Transverse colon (tissue), 4 donors: ENCODE results near the gene DND1. TPM values are rescaled to one million over a fixed set of nuclear protein-coding genes. Genes with fewer than 3 reads are reported as not detected.

ENCODE experiments used
- DNase-seq: peaks from one replicate; pipeline ENCODE4 v3.0.0-alpha.2; 2019
- H3K27ac ChIP-seq, 4 donors: fragments of 200-600 bp; sonication (generic); 2 replicates each; pipeline ENCODE4 v1.5.1; 2016 to 2018; ENCODE audit warnings: inconsistent platforms in 4 of 4
- H3K27me3 ChIP-seq: fragments of 200-600 bp; sonication (generic); 2 replicates; pipeline ENCODE4 v1.5.1; 2017; ENCODE audit warnings: inconsistent platforms
- H3K36me3 ChIP-seq, 4 donors: fragments of 200-600 bp; sonication (generic); 2 replicates each; pipeline ENCODE4 v1.5.1; 2017 to 2019; ENCODE audit warnings: inconsistent platforms in 4 of 4
- H3K4me1 ChIP-seq, 4 donors: fragments of 200-600 bp; sonication (generic); 2 replicates each; pipeline ENCODE4 v1.5.1; 2017 to 2020; ENCODE audit warnings: inconsistent platforms in 4 of 4
- H3K4me3 ChIP-seq, 4 donors: fragments of 200-600 bp; sonication (generic); 1 replicate in 1 of 4; 2 replicates in 3 of 4; pipeline versions ENCODE4 v1.5.1 to v1.6.1; 2017 to 2019; ENCODE audit warnings: inconsistent platforms in 4 of 4
- H3K9me3 ChIP-seq, 2 donors: fragments of 200-600 bp; sonication (generic); 2 replicates each; pipeline ENCODE4 v1.5.1; 2017 to 2019; ENCODE audit warnings: inconsistent platforms in 2 of 2
- EP300 ChIP-seq: sonication (generic); formaldehyde crosslinking; IDR thresholded peaks from one replicate; pipeline ENCODE4 v1.6.1; 2017; ENCODE audit warnings: antibody characterized with exemption, low read depth
- POLR2A ChIP-seq: fragments of 450-650 bp; IDR thresholded peaks from one replicate; pipeline ENCODE4 v1.6.1; 2016; ENCODE audit warnings: antibody characterized with exemption, mild to moderate bottlenecking, moderate library complexity
- POLR2AphosphoS5 ChIP-seq, 3 donors: sonication (generic); formaldehyde crosslinking; IDR thresholded peaks; one replicate each; pipeline ENCODE4 v1.6.1; 2016; ENCODE audit warnings: antibody characterized with exemption in 3 of 3
- WGBS, 2 donors: methylation state at CpG; one replicate each; pipeline ENCODE4 v1.1.5; 2018; ENCODE audit warnings: low coverage in 1 of 2; 5-methylcytosine and 5-hydroxymethylcytosine counted together
- in situ Hi-C, 4 donors: fragments of 200-750 bp; cut with MboI; loops; one replicate each; pipeline versions ENCODE4 v1.15.0 to v1.15.1; 2017; ENCODE audit warnings: low sequenced_read_pairs in 3 of 4, low pct_ligation_motif_present in 1 of 4, low pct_unique_long_range_greater_than_20kb in 1 of 4
- intact Hi-C: fragments of 100-400 bp; cut with DNase I; formaldehyde crosslinking; loops from one replicate; pipeline ENCODE4 v1.15.1; 2023; ENCODE audit warnings: low total_unique reads
- total RNA-seq, 4 donors: library from RNA; depleted of rRNA; stranded (reverse); fragments of >200 nt; gene quantifications; one replicate each; pipeline ENCODE4 v1.1.0, GENCODE V29; 2016
- TF ChIP-seq, protein P1 (sequence below), 5 experiments: fragments of 200-600 bp in 3 of 5; fragments of 450-650 bp in 2 of 5; sonication (generic) in 3 of 5; IDR thresholded peaks; 1 replicate in 2 of 5; 2 replicates in 3 of 5; pipeline ENCODE4 v1.5.1; 2016 to 2017; ENCODE audit warnings: antibody characterized with exemption in 5 of 5, inconsistent platforms in 3 of 5, mild to moderate bottlenecking in 2 of 5, moderate library complexity in 1 of 5

DND1 gene
- total RNA-seq, 4 donors from 2014 or later, result 0.40 to 4.9 (median 2.3) TPM

DNA sequence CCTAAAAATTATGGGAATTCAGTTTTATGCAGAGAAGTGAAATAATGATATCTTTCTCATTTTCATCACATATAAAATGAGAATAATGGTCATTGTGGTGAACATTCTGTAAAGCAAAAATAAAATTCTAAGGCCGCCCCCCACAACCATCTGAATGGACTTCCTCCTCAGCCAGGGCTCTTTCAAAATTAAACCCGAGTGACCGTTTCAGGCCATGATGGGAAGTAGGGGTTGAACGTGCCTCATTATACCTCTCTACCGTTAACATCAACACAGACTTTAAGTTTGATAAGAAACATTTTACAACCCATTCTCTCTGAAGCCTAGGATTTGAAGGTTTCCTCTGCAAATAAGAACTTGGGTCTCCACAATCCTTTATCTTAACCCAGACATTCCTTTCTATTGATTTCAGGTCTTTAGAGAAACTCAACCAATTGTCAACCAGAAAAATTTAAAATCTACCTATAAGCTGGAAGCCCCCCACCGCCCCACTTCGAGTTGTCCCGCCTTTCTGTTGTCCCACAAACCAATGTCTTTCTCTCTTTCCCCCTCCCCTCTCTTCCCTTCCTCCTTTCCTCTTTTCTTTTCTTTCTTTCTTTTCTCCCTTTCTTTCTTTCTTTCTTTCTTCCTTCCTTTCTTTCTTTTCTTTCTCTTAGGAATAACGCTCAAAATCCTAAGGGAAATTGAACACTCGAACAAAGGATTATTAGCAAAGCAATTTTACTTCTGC is 35.8 kb downstream of the DND1 start:
- Histone ChIP-seq H3K36me3 (no peaks in the 10 kb centered on the region), H3K4me1 (peaks cover 5 to 33% (median 22%) of the 10 kb centered on the region in 4 donors), H3K9me3 (no peaks in the 10 kb centered on the region), H3K4me3 (no peak overlapping the region), H3K27me3 (no peaks in the 10 kb centered on the region), H3K27ac (no peak overlapping the region)
- in situ Hi-C loops, result loop anchor here in 3 of 4 donors (10.0 kb wide), 2 partner anchors 63 to 73 kb away; partner anchors contain the start of genes APBB3 (in 2 of the 3) and SLC35A4 (in 2 of the 3)
- DNase-seq, result no peak
- TF ChIP-seq POLR2AphosphoS5 (IDR thresholded peaks at IDR 0.05) (no peak), POLR2A (no peak), EP300 (no peak)
- TF ChIP-seq, protein P1, sequence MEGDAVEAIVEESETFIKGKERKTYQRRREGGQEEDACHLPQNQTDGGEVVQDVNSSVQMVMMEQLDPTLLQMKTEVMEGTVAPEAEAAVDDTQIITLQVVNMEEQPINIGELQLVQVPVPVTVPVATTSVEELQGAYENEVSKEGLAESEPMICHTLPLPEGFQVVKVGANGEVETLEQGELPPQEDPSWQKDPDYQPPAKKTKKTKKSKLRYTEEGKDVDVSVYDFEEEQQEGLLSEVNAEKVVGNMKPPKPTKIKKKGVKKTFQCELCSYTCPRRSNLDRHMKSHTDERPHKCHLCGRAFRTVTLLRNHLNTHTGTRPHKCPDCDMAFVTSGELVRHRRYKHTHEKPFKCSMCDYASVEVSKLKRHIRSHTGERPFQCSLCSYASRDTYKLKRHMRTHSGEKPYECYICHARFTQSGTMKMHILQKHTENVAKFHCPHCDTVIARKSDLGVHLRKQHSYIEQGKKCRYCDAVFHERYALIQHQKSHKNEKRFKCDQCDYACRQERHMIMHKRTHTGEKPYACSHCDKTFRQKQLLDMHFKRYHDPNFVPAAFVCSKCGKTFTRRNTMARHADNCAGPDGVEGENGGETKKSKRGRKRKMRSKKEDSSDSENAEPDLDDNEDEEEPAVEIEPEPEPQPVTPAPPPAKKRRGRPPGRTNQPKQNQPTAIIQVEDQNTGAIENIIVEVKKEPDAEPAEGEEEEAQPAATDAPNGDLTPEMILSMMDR (IDR thresholded peaks at IDR 0.05), result no peak
- 83 to 85% methylated on average over 5 to 10 of the region's 10 CpGs for WGBS, 2 donors
- intact Hi-C loops, result loop anchor here (5.0 to 10.0 kb wide), 2 partner anchors 70 to 233 kb away; partner anchors contain the start of gene ANKHD1

GRCh38 chr5:140635291-140636257 is 37.8 kb downstream of the DND1 start:
- no peaks in the 10 kb centered on the region for H3K36me3 ChIP-seq
- no peaks in the 10 kb centered on the region for H3K9me3 ChIP-seq
- intact Hi-C loops (loop anchor here (5.0 to 10.0 kb wide), 2 partner anchors 68 to 231 kb away; partner anchors contain the start of gene ANKHD1), in situ Hi-C loops (loop anchor here in 3 of 4 donors (10.0 kb wide), 2 partner anchors 61 to 71 kb away; partner anchors contain the start of genes APBB3 (in 2 of the 3) and SLC35A4 (in 2 of the 3))
- no peak for DNase-seq
- H3K27ac ChIP-seq, result no peak overlapping the region
- peaks cover 5 to 47% (median 25%) of the 10 kb centered on the region in 4 donors for H3K4me1 ChIP-seq
- TF ChIP-seq EP300 (no peak), POLR2A (no peak), POLR2AphosphoS5 (IDR thresholded peaks at IDR 0.05) (no peak)
- TF ChIP-seq, protein P1 (IDR thresholded peaks at IDR 0.05), result no peak
- 90% methylated on average over 2 to 8 of the region's 8 CpGs for WGBS, 2 donors
- no peaks in the 10 kb centered on the region for H3K27me3 ChIP-seq
- no peak overlapping the region for H3K4me3 ChIP-seq

DNA sequence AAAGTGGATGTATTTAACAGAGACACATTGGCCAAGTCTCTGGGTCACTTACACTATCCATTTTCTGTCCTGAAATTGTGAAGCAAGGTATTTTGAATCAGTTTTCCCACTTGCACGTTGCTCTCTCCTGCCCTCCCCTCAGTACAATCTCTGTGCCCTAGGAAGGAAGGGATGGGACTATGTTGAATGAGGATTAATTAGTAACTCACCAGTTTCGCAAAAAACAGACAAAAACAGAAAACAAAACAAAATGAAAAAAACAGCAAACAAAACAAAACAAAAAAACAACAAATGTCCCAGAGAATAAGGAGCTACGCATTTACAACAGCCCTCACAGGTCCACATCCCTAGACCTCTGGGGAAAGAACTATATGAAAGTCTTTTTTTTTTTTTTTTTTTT is 39.3 kb downstream of the DND1 start:
- Histone ChIP-seq H3K27me3 (no peaks in the 10 kb centered on the region), H3K4me1 (peaks cover 5 to 37% (median 17%) of the 10 kb centered on the region in 4 donors), H3K36me3 (no peaks in the 10 kb centered on the region), H3K27ac (peak overlapping the region in 2 of 4 donors; percentile 78 to 82), H3K4me3 (no peak overlapping the region), H3K9me3 (no peaks in the 10 kb centered on the region)
- no peak for TF ChIP-seq POLR2A
- TF ChIP-seq, protein P1 (IDR thresholded peaks at IDR 0.05), result no peak
- TF ChIP-seq EP300, result no peak
- TF ChIP-seq POLR2AphosphoS5 (IDR thresholded peaks at IDR 0.05), result no peak
- DNase-seq, result no peak
- in situ Hi-C loops (loop anchor here in 3 of 4 donors (10.0 kb wide), 2 partner anchors 59 to 69 kb away; partner anchors contain the start of genes APBB3 (in 2 of the 3) and SLC35A4 (in 2 of the 3)), intact Hi-C loops (loop anchor here (10.0 kb wide), 1 partner anchor 229 kb away; the partner anchor contains the start of gene ANKHD1)
- 55 to 62% methylated on average over 3 of the region's 3 CpGs for WGBS, 2 donors
